ENCODE results near the gene FYB2. TPM values are rescaled to one million over a fixed set of nuclear protein-coding genes. Genes with fewer than 3 reads are reported as not detected.
A peak's percentile ranks its signal among the peaks of the same experiment; 100 is the strongest.

The FYB2 gene
- total RNA-seq, 1 donor from 2014 or later, result 4.0 TPM

- no peak for DNase-seq (ENCODE audit: low spot score)
These were observed 15.1 kb upstream of the FYB2 start for GRCh38 chr1:56834137-56834900.

DNA sequence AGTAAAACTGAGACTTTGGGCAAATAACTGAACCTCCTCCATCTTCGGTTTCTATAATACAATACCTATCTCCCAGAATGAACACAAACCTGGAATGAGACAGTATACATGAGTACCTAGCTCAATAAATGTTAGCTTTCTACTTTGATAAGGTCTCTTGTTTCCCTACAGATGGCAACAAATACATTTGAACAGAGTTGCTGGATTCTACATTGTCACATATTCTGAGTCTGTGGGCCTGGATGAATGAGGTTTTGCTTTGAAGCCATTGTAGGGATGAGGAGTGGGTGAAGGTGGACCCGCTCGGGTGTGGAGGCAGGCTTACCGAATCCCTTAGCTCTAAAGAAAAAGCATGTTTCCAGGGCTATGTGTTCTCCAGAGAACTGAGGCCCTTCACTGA lies 13.9 kb upstream of the FYB2 start:
- DNase-seq (ENCODE audit: low spot score), result no peak

- DNase-seq (ENCODE audit: low spot score), result peak; percentile 67
These were observed 12.9 kb upstream of the FYB2 start for GRCh38 chr1:56831871-56832693.

DNA sequence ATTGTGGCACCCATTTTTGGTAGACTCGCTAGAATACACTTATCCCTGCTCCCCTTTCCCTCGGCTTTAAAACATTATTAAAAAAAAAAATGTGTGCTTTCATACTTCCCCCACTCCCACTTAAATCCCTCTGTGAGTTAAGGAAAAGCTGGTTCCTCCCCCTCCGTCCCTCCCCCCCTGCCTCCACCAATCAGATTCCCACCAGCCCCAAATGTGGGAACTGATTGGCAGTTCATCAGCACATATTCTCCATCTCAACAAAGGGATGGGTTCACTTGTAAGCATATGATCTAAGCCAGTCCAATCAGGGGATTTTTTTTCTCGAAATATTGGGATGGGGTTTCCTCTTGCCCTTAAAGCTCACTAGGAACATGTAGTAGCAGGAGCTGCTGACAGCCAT lies 10.8 kb upstream of the FYB2 start:
- no peak for DNase-seq (ENCODE audit: low spot score)

GRCh38 chr1:56827711-56828110 lies 8.5 kb upstream of the FYB2 start:
- DNase-seq (ENCODE audit: low spot score), result no peak

GRCh38 chr1:56825436-56825835 lies 6.2 kb upstream of the FYB2 start:
- no peak for DNase-seq (ENCODE audit: low spot score)

DNA sequence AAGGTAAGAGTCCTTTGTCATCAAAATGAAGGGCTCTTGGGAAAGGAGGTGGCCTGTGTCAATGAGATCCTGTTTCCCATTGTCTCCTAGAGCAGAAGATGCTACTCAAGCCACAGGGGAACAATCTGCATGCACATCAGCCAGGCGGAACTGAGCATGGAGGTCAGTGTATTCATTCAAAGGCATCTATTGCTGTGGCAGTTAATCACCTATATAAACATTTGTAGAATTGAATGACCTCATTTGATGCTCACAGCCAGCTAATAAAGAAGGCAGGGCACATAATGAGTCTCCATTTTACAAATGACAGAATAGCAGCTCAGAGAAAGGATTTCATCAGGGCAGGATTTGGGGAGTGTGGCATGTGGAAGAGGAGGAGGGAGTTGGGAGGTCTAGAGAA lies 5.7 kb upstream of the FYB2 start:
- no peak for DNase-seq (ENCODE audit: low spot score)

GRCh38 chr1:56824271-56824670 lies 5.1 kb upstream of the FYB2 start:
- DNase-seq (ENCODE audit: low spot score), result no peak

- DNase-seq (ENCODE audit: low spot score), result no peak
These were observed 2.2 kb upstream of the FYB2 start for GRCh38 chr1:56821462-56821797.

DNA sequence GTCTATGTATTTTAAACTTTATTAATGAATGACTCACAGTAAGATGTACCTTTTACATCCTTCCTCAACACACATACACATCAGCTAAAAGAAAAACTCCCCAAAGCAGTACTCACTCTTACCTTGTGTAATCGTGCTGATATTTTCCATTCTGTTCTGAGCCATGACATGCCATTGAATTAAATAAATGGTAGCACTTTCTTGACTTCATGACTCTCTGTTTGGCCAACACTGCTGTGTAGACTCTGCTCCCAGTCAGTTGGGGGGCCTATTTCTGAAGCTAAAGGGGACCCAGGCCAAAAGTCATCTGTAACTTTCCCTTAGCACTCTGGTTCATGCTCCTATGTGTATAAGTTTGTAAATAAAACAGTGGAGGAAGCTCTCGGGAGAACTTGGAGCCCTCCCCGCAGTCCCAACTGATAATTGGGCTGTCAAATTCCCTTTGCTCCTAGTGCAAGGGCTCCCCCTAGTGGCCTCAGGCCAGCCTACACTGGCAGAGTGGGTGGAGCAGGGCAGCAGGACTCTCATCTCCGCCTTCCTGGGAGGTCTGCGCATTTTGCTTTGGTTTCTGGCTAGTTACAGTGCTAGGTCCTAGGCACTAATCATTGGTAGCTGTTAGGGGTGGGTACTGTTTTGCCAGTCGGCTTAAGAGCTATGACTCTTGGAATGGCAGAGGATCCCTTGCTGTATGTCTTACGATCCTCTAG lies 1.7 kb upstream of the FYB2 start:
- DNase-seq (ENCODE audit: low spot score), result peak; percentile 84

GRCh38 chr1:56817716-56818463 lies 1.3 kb downstream of the FYB2 start:
- DNase-seq (ENCODE audit: low spot score), result no peak

DNA sequence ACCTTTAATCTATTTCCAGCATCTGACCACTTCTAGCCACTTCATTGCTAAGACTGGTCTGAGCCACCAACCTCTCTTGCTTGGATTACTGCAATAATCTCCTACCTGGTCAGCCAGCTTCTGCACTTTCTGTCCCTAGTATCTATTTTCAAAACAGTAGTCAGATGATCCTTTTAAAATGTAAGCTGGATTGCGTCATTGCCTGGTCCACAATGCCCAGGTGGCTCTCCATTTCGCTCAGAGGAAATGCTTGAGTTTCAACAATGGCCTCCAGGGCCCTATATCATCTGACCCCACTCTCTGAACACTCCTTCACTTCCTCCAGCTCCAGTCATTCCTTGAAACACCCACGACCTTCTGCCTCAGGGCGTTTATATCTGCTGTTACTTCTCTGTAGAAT lies 2.3 kb downstream of the FYB2 start:
- no peak for DNase-seq (ENCODE audit: low spot score)

- DNase-seq (ENCODE audit: low spot score), result no peak
These were observed 2.9 kb downstream of the FYB2 start for GRCh38 chr1:56816264-56816663.

DNA sequence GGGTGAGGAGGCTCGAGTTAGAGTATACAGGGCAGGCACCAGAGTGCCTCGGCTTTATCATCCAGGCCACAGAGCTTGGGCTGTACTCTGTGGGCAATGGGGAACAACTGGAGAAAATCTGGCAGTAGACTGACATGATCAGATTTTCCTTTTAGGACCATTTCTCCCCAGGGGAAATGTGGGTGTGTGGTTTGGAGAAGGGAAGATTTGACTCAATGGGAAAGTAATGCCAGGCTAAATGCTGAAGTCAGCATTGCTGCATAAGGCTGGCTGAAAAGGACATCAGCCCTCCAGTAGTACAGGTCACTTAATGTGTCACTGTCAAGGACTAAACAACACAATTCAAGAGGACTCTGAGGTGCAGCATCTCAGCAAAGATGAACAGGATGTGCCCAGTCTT lies 5.0 kb downstream of the FYB2 start:
- DNase-seq (ENCODE audit: low spot score), result no peak

- DNase-seq (ENCODE audit: low spot score), result no peak
These were observed 7.9 kb downstream of the FYB2 start for GRCh38 chr1:56811331-56811730.

DNA sequence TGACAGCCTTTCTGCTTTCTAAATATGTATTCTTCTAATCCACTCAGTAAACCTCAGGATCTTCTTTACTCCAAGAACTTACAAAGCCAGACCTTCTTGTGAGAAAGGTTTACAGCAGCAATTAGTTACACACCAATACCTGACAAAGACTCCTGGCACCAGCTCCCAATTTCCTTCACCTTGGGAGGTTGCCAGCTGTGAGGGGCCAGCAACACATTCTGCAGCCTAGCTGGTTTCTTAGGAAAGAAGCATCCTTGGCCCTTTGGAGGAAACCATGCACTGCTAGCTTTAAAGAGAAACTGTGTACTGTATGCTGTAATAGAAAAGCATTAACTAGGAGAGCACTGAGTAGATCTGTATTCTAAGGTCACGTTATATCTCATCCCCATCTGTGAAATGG lies 10.8 kb downstream of the FYB2 start:
- DNase-seq (ENCODE audit: low spot score), result no peak

DNA sequence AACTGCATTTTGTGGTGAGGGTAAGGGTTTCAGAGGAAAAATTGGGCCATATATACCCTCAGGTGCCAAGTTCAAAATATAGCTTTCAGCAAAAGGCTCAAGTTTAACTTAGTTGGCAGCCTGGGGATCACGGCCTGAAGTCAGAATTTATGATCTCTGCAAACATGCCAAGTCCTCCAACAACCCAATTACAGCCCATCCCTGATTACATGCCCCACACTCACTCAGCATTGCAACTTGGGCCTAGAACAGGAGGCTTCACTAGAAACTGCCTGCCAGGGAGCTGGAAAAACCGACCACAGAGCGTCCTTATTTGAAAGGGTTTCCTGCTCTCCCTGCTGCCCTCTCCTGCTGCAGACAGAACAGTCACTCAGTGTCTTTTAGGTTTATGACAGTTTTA lies 12.4 kb downstream of the FYB2 start:
- no peak for DNase-seq (ENCODE audit: low spot score)

DNA sequence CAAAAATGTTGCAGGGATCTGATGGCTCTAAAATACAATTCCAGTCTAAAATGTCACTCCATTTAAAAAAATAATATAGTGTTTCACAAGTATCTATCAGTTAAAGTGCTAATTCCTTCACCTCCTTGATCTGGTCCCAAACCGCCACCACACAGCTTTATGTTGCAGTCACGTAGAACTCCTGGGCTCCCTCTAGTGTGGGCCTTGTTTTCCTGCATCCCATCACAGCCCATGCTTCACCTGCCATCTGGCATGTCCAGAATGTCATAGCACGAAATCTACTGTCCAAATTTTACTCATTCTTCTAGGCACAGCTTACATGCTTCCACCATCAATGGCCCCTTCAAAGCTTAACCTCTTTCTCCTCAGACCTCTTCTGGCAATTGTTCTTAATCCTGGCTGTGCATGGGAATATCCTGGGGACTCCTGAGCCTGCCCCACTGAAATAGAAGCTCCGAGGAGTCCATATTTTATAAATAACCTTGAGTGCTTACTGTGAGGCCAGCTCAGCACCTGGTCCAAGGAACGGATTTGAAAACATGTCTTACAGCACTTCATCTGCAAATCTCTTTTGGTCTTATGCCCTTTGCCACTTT lies 15.5 kb downstream of the FYB2 start:
- DNase-seq (ENCODE audit: low spot score), result no peak

GRCh38 chr1:56799605-56800400 lies 19.4 kb downstream of the FYB2 start:
- no peak for DNase-seq (ENCODE audit: low spot score)

DNA sequence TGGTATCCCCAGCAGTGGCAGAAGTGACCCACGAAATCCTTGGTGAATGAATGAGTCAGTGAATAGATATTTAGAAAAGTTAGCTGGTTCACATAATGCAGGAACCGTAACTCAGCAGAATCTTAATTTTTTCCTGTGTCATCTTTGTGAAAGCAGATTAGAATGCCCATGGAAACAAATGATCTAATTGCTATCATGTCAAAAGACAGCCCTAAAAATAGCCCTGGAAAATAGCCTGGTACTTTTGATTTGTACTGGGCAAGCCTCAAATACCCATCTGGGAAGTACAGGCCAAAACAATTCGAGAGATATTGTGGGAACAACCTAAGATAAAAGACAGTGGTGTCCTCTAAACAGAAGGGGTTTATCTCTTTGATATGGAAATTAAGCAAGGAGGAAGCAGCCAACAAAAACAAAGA lies 21.1 kb downstream of the FYB2 start:
- DNase-seq (ENCODE audit: low spot score), result no peak
